Hematopoietic multipotent progenitor cell treated with erythropoietin and hydrocortisone succinate and interleukin-3 and kit ligand, for 17 days (in vitro differentiated cells): Measurements from ENCODE around the gene IL6R.

Source experiments
- DNase-seq: peaks from one replicate; pipeline ENCODE4 v3.0.0-alpha.2; 2015; ENCODE audit warnings: low spot score

IL6R gene

GRCh38 chr1:154427173-154428139 lies 22.3 kb downstream of the IL6R start:
- no peak for DNase-seq

- DNase-seq = no peak
Measured at GRCh38 chr1:154429118-154429517, 24.0 kb downstream of the IL6R start.

- no peak for DNase-seq
Measured at GRCh38 chr1:154429841-154430611, 24.9 kb downstream of the IL6R start.

- no peak for DNase-seq
Measured at GRCh38 chr1:154430903-154431302, 25.8 kb downstream of the IL6R start.

DNA sequence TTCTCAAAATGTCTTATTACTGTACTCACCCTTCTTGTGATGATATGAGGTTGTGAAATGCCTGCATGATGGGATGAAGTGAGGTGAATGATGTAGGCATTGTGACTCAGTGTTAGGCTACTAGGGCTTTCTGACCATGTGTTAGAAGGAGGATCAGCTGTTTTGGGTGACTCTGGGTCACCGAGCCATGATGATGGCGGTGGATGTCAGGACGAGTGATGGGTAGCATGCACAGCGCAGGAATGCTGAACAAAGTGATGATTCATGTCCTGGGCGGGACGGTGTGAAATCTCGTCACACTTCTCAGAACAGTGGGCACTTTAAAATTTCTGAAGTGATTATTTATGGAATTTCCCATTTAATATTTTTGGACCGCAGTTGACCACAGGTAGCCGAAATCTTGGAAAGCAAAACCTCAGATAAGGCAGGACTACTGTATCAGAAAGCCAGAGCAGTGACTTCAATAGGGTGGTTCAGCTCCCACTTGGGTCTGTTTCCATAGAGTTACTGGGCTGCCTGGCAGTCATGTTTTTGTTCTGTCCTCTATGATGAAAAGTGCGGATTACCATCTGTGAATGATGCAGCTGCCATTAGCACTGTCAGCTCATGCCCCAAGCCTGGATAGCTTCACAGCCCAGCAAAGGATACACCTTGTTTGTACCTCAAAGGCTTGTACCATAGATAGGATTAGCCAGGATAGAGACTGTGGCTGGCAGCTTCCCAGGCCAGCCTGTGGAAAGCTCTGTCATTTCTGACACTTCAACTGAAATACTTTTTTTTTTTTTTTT lies 26.6 kb downstream of the IL6R start:
- no peak for DNase-seq

DNA sequence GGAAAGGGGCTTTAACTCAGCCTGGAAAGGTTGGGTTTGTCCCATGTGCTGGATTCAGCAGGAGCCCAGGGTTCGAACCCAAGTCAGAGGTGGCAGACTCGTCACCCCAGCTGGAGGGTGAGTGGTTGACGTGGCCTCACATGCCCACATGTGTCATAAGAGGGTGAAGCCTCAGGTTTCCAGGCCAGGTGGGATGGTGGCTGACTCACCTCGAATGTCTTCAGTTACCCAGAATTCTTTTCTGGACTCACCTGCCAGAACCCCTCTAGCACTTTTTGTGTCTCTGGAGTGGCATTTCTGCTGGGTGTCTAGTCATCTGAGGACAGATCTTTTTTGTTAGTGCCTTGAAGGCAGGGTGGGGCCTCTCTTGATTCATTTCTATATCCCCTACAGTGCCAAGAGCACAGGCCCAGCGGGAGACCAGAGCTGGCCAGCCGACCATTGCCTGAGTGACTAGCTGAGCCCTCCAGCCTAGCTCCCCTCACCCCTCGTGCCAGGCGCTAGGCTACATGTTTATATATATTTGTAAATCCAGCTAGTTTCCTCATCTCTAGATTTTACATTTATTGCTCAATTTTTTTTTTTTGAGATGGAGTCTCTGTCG lies 28.1 kb downstream of the IL6R start:
- no peak for DNase-seq

GRCh38 chr1:154434346-154435085 lies 29.4 kb downstream of the IL6R start:
- DNase-seq = no peak

- DNase-seq = no peak
Measured at GRCh38 chr1:154435599-154436200, 30.6 kb downstream of the IL6R start.

DNA sequence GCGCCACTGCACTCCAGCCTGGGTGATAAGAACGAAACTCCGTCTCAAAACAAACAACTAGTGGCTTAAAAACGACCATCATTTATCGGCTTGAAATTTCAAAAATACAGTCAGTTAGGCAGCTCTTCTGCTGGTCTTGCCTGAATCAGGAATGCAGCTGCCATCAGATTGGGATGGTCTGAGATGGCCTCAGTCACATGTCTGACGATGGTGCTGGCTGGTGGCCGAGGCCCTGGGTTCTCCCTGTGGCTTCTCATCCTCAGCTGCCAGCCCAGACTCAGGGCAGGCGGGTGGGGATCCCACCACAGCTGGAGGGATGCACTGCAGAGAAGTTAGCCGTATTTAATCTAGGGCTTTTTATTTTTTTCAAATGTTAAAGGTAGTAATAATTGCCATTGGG lies 31.3 kb downstream of the IL6R start:
- no peak for DNase-seq

DNA sequence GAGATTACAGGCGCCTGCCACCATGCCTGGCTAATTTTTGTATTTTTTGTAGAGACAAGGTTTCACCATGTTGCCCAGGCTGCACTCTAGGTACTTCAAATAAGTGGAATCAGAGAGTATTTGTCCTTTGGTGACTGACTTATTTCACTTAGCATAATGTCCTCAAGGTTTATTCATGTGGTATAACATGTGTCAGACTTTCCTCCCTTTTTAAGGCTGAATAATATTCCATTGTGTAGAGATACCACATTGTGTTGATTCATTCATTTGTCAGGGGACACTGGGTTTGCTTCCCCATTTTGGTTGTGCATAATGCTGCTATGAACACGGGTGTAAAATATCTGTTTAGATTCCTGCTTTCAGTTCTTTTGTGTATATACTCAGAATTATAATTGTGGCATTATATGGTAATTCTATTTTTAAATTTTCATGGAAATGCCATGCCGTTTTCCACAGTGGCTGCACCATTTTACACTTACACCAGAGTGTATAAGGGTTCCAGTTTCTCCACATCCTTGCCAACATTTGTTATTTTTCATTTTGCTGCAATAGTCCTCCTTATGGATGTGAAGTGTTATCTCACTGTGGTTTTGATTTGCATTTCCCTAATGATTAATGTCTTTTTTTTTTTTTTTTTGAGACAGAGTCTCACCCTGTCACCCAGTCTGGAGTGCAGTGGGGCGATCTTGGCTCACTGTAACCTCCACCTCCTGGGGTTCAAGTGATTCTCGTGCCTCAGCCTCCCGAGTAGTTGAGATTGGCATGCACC lies 35.1 kb downstream of the IL6R start:
- no peak for DNase-seq

GRCh38 chr1:154441241-154441888 lies 36.2 kb downstream of the IL6R start:
- DNase-seq = no peak

- DNase-seq = no peak
Measured at GRCh38 chr1:154442006-154442740, 37.0 kb downstream of the IL6R start.

DNA sequence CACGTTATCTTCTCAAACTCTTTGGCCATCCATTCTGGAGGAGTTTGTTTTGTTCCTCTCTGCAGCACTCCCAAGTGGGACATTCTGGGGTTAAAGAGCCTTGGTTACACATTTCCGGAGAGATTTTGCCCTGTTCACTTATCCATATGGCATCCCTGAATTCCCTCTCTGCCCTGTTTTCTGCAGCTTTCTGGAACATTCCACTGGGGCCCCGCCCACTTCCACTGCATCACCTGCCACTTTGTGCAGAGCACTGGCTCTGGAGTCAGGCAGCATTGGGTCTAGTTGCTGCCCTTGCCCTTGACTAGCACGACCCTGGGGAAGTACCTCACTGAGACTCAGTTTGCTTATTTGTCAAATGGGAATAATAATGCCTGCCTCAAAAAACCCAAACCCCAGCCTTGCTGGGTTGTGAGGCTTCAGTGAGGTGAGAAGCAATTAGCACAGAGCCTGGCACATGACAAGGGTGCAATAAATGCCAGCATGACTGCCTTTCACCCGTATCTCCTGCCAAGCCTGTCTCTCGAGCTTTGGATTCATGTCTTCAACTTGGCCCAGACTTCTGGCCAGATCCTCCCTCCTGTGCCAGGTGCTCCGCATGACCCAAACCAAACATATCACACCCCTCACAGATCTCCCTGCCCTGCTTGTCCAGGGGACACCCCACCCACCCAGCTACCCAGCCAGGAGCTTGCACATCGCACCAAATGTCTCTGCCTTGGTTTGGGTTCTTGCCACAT lies 38.3 kb downstream of the IL6R start:
- DNase-seq = no peak

GRCh38 chr1:154445040-154445472 lies 39.9 kb downstream of the IL6R start:
- DNase-seq = no peak

GRCh38 chr1:154446292-154446691 lies 41.1 kb downstream of the IL6R start:
- no peak for DNase-seq

DNA sequence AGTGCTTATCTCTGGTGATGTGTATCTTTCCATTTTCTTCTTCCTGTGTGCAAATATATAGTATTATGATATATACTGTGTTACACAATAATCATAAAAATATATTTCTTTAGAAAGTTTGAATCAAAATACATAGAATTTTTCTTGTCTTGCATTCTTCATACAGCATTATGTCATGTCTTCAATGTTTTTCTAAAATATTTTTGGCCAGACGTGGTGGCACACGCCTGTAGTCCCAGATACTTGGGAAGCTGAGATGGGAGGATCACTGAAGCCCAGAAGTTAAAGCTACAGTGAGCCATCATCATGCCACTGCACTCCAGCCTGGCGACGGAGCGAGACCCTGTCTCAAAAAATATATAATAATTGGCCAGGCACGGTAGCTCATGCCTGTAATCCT lies 41.6 kb downstream of the IL6R start:
- no peak for DNase-seq

GRCh38 chr1:154448331-154448811 lies 43.2 kb downstream of the IL6R start:
- DNase-seq = no peak

GRCh38 chr1:154453161-154453560 lies 48.0 kb downstream of the IL6R start:
- no peak for DNase-seq
